DOHH2 (cell line): ENCODE results near the gene IFNG-AS1.

ENCODE experiments used
- H3F3A ChIP-seq: fragments of 200-600 bp; sonication (generic), shearing (Covaris generic); 2 replicates; pipeline ENCODE4 v1.6.0; 2016; ENCODE audit warnings: antibody characterized with exemption, mild to moderate bottlenecking; ENCODE audit not compliant: control insufficient read depth, insufficient read depth
- H3K27ac ChIP-seq: fragments of 200-600 bp; sonication (generic); 2 replicates; pipeline ENCODE4 v1.5.1; 2014; ENCODE audit warnings: low read depth, mild to moderate bottlenecking, low read length, moderate library complexity
- H3K27me3 ChIP-seq: fragments of 200-600 bp; sonication (generic); 2 replicates; pipeline ENCODE4 v1.6.1; 2014; ENCODE audit warnings: mild to moderate bottlenecking, low read length, mixed read lengths; ENCODE audit not compliant: control insufficient read depth
- H3K36me3 ChIP-seq: fragments of 200-600 bp; sonication (generic); 2 replicates; pipeline ENCODE4 v1.6.1; 2014; ENCODE audit warnings: mild to moderate bottlenecking, low read length, moderate library complexity, mixed read lengths; ENCODE audit not compliant: control insufficient read depth
- H3K4me1 ChIP-seq: fragments of 200-600 bp; sonication (generic); 2 replicates; pipeline ENCODE4 v1.6.1; 2014; ENCODE audit warnings: mild to moderate bottlenecking, low read length, mixed read lengths; ENCODE audit not compliant: control insufficient read depth
- H3K4me2 ChIP-seq: fragments of 200-600 bp; sonication (generic); 2 replicates; pipeline ENCODE4 v1.6.0; 2014; ENCODE audit warnings: mild to moderate bottlenecking, low read length, moderate library complexity
- H3K4me3 ChIP-seq: fragments of 200-600 bp; sonication (generic); 2 replicates; pipeline ENCODE4 v1.5.1; 2014; ENCODE audit warnings: mild to moderate bottlenecking, low read length, mixed read lengths
- H3K79me2 ChIP-seq: fragments of 200-600 bp; sonication (generic); 2 replicates; pipeline ENCODE4 v1.6.1; 2014; ENCODE audit warnings: mild to moderate bottlenecking, low read length, mixed read lengths; ENCODE audit not compliant: control insufficient read depth
- H3K9me2 ChIP-seq: fragments of 200-600 bp; sonication (generic); replicated peaks from 2 replicates; pipeline ENCODE4 v1.6.1; 2014; ENCODE audit warnings: mild to moderate bottlenecking, low read length, mixed read lengths; ENCODE audit not compliant: control insufficient read depth
- H3K9me3 ChIP-seq: fragments of 200-600 bp; sonication (generic); 2 replicates; pipeline ENCODE4 v1.6.1; 2014; ENCODE audit warnings: antibody characterized with exemption, low read length, mixed read lengths; ENCODE audit not compliant: control insufficient read depth, insufficient read depth
- H4K20me1 ChIP-seq: fragments of 200-600 bp; sonication (generic); 2 replicates; pipeline ENCODE4 v1.6.0; 2014; ENCODE audit warnings: low read depth, mild to moderate bottlenecking, antibody characterized with exemption, low read length, moderate library complexity; ENCODE audit not compliant: control insufficient read depth, insufficient read depth
- CTCF ChIP-seq: fragments of 200-600 bp; sonication (generic); IDR thresholded peaks from one replicate; pipeline ENCODE4 v1.5.1; 2014; ENCODE audit warnings: antibody characterized with exemption, mild to moderate bottlenecking, low read depth, low read length; ENCODE audit not compliant: poor library complexity, severe bottlenecking
- EZH2phosphoT487 ChIP-seq: fragments of 200-600 bp; sonication (generic); IDR thresholded peaks from 2 replicates; pipeline ENCODE4 v1.6.1; 2017; ENCODE audit warnings: borderline replicate concordance, mild to moderate bottlenecking, antibody characterized with exemption, low read length, moderate library complexity, mixed read lengths

Gene IFNG-AS1

GRCh38 chr12:67952787-67953186 lies 36.5 kb upstream of the IFNG-AS1 start:
- Histone ChIP-seq H3K4me2 (no peak overlapping the region), H3K9me3 (no peaks in the 10 kb centered on the region), H4K20me1 (no peaks in the 10 kb centered on the region), H3K9me2 (no peaks in the 10 kb centered on the region), H3K4me1 (peaks cover 3% of the 10 kb centered on the region; the same call in 1 of the 2 replicates), H3F3A (no peaks in the 10 kb centered on the region), H3K27me3 (no peaks in the 10 kb centered on the region), H3K79me2 (no peaks in the 10 kb centered on the region), H3K4me3 (no peak overlapping the region), H3K27ac (no peak overlapping the region), H3K36me3 (no peaks in the 10 kb centered on the region)
- TF ChIP-seq EZH2phosphoT487 (no peak), CTCF (no peak)

- H3K4me3 ChIP-seq, result no peak overlapping the region
- H3K79me2 ChIP-seq, result no peaks in the 10 kb centered on the region
- H3K4me1 ChIP-seq, result peaks cover 3% of the 10 kb centered on the region; the same call in 1 of the 2 replicates
- TF ChIP-seq EZH2phosphoT487, result no peak
- no peak for TF ChIP-seq CTCF
- H4K20me1 ChIP-seq, result no peaks in the 10 kb centered on the region
- H3K27me3 ChIP-seq, result no peaks in the 10 kb centered on the region
- H3F3A ChIP-seq, result no peaks in the 10 kb centered on the region
- no peaks in the 10 kb centered on the region; the same call in 1 of the 2 replicates for H3K9me3 ChIP-seq
- H3K27ac ChIP-seq, result no peak overlapping the region
- no peak overlapping the region for H3K4me2 ChIP-seq
- no peaks in the 10 kb centered on the region for H3K9me2 ChIP-seq
- H3K36me3 ChIP-seq, result no peaks in the 10 kb centered on the region
Observed at GRCh38 chr12:67957383-67957782, 31.9 kb upstream of the IFNG-AS1 start.

- H3K36me3 ChIP-seq, result no peaks in the 10 kb centered on the region
- no peaks in the 10 kb centered on the region for H4K20me1 ChIP-seq
- no peaks in the 10 kb centered on the region for H3F3A ChIP-seq
- H3K9me2 ChIP-seq, result no peaks in the 10 kb centered on the region
- H3K27me3 ChIP-seq, result no peaks in the 10 kb centered on the region
- H3K4me2 ChIP-seq, result no peak overlapping the region
- H3K4me3 ChIP-seq, result no peak overlapping the region
- no peaks in the 10 kb centered on the region for H3K79me2 ChIP-seq
- H3K9me3 ChIP-seq, result no peaks in the 10 kb centered on the region; the same call in 1 of the 2 replicates
- no peak overlapping the region for H3K27ac ChIP-seq
- no peak for TF ChIP-seq EZH2phosphoT487
- TF ChIP-seq CTCF, result no peak
- peaks cover 3% of the 10 kb centered on the region; the same call in 1 of the 2 replicates for H3K4me1 ChIP-seq
Observed at GRCh38 chr12:67958187-67958586, 31.1 kb upstream of the IFNG-AS1 start.
